MM.1S (cell line): ENCODE measurements around the gene TMEM125.
A peak's percentile ranks its signal among the peaks of the same experiment; 100 is the strongest.

Source experiments
- DNase-seq: peaks from one replicate; pipeline ENCODE4 v3.0.0-alpha.2; 2015
- H2AFZ ChIP-seq: fragments of 300-600 bp; sonication (generic); 2 replicates; pipeline ENCODE4 v1.6.0; 2016; ENCODE audit warnings: antibody characterized with exemption, low read length
- H3F3A ChIP-seq: fragments of 300-600 bp; sonication (generic); 2 replicates; pipeline ENCODE4 v1.6.1; 2016; ENCODE audit warnings: mild to moderate bottlenecking, antibody characterized with exemption, low read length, moderate library complexity, mixed read lengths; ENCODE audit not compliant: insufficient read depth
- H3K27ac ChIP-seq: fragments of 300-600 bp; sonication (generic); 2 replicates; pipeline ENCODE4 v1.5.1; 2016; ENCODE audit warnings: mild to moderate bottlenecking, low read length
- H3K27me3 ChIP-seq: fragments of 300-600 bp; sonication (generic); replicated peaks from 2 replicates; pipeline ENCODE4 v1.6.0; 2016; ENCODE audit warnings: low read length; ENCODE audit not compliant: insufficient read depth
- H3K36me3 ChIP-seq: fragments of 300-600 bp; sonication (generic); replicated peaks from 2 replicates; pipeline ENCODE4 v1.6.1; 2016; ENCODE audit warnings: mild to moderate bottlenecking, low read length, mixed read lengths; ENCODE audit not compliant: insufficient read depth
- H3K4me1 ChIP-seq: fragments of 300-600 bp; sonication (generic); 2 replicates; pipeline ENCODE4 v1.6.1; 2016; ENCODE audit warnings: low read length, mixed read lengths
- H3K4me2 ChIP-seq: fragments of 300-600 bp; sonication (generic); 2 replicates; pipeline ENCODE4 v1.6.0; 2016; ENCODE audit warnings: low read depth, low read length
- H3K4me3 ChIP-seq: fragments of 300-600 bp; sonication (generic); 2 replicates; pipeline ENCODE4 v1.5.1; 2016; ENCODE audit warnings: low read length, mixed read lengths
- H3K79me2 ChIP-seq: fragments of 300-600 bp; sonication (generic); 2 replicates; pipeline ENCODE4 v1.6.1; 2016; ENCODE audit warnings: mixed run types, low read length, mixed read lengths
- H3K9ac ChIP-seq: fragments of 300-600 bp; sonication (generic); 2 replicates; pipeline ENCODE4 v1.6.1; 2016; ENCODE audit warnings: low read length, mixed read lengths
- H3K9me2 ChIP-seq: fragments of 300-600 bp; sonication (generic); replicated peaks from 2 replicates; pipeline ENCODE4 v1.6.1; 2016; ENCODE audit warnings: mild to moderate bottlenecking, low read length, mixed read lengths; ENCODE audit not compliant: insufficient read depth
- H3K9me3 ChIP-seq: fragments of 300-600 bp; sonication (generic); replicated peaks from 2 replicates; pipeline ENCODE4 v1.6.1; 2016; ENCODE audit warnings: mild to moderate bottlenecking, low read length, mixed read lengths; ENCODE audit not compliant: insufficient read depth
- H4K20me1 ChIP-seq: fragments of 300-600 bp; sonication (generic); 2 replicates; pipeline ENCODE4 v1.6.1; 2016; ENCODE audit warnings: mild to moderate bottlenecking, low read length, moderate library complexity, mixed read lengths; ENCODE audit not compliant: insufficient read depth
- EZH2 ChIP-seq: fragments of 300-600 bp; sonication (generic); optimal IDR thresholded peaks from 2 replicates; pipeline ENCODE3; 2017; ENCODE audit warnings: low read depth, mild to moderate bottlenecking, antibody characterized with exemption, low read length, mixed read lengths
- EZH2phosphoT487 ChIP-seq: fragments of 300-600 bp; sonication (generic); IDR thresholded peaks from 2 replicates; pipeline ENCODE4 v1.6.1; 2018; ENCODE audit warnings: antibody characterized with exemption, low read length
- TF ChIP-seq, protein P1 (sequence below): fragments of 300-600 bp; sonication (generic); IDR thresholded peaks from 2 replicates; pipeline ENCODE4 v1.5.1; 2016; ENCODE audit warnings: antibody characterized with exemption, low read length, mixed read lengths

TMEM125 gene

DNA sequence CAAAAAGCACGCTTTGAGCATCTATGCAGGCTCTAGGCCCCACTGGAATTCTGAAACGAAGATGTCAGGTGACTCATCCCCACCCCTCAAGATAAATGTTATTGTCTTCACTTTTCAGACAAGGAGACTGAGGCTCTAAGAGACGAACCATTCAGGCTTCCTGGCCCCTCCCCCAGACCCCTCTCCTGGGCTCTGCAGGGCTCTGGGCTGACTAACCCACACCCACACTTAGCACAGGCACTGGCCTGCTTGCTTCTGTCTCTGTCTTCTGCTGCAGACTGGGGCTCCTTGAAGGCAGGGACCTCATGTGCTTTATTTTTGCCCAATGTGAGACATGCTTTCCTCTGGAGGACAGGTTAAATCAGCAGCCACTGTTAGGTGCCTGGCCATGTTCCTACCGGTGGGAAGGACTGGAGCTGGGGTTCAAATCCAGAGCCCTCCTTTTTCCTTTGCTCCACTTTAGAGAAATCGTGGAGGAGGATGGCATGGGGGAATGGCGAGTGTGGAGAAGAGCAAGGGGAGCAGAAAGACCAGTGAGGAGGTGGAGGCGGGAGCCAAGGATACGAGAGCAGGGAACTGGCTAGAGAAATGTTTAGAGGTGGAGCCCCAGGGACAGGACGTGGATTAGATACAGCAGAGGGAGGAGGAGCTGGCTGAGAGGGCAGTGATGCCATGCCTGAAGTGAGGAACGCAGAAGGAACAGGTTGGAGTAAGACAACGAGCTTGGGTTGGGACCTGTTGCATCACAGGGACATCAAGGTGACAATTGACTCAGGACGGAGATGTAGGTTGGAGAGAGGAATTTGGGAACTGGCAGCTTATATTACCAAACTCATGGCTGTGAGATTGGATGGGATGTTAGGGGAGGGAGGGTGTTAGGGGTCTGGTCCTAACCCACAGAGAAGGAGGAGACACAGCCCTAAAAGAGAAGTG is 1.7 kb downstream of the TMEM125 start:
- Histone ChIP-seq H3K4me3 (no peak overlapping the region), H3K9ac (no peak overlapping the region), H2AFZ (peak overlapping the region; percentile 61; the same call in 1 of the 2 replicates), H3K79me2 (no peaks in the 10 kb centered on the region), H3K27ac (no peak overlapping the region), H3K9me3 (no peaks in the 10 kb centered on the region), H3K4me1 (0 out of 2 replicates have a peak, but pooled peaks cover 5% of the 10 kb centered on the region), H3K4me2 (peak overlapping the region; percentile 56; the same call in 1 of the 2 replicates), H4K20me1 (no peaks in the 10 kb centered on the region), H3K27me3 (no peaks in the 10 kb centered on the region), H3F3A (no peaks in the 10 kb centered on the region), H3K9me2 (no peaks in the 10 kb centered on the region), H3K36me3 (no peaks in the 10 kb centered on the region)
- TF ChIP-seq EZH2phosphoT487 (no peak), EZH2 (no peak)
- TF ChIP-seq, protein P1, sequence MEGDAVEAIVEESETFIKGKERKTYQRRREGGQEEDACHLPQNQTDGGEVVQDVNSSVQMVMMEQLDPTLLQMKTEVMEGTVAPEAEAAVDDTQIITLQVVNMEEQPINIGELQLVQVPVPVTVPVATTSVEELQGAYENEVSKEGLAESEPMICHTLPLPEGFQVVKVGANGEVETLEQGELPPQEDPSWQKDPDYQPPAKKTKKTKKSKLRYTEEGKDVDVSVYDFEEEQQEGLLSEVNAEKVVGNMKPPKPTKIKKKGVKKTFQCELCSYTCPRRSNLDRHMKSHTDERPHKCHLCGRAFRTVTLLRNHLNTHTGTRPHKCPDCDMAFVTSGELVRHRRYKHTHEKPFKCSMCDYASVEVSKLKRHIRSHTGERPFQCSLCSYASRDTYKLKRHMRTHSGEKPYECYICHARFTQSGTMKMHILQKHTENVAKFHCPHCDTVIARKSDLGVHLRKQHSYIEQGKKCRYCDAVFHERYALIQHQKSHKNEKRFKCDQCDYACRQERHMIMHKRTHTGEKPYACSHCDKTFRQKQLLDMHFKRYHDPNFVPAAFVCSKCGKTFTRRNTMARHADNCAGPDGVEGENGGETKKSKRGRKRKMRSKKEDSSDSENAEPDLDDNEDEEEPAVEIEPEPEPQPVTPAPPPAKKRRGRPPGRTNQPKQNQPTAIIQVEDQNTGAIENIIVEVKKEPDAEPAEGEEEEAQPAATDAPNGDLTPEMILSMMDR: no peak
- no peak for DNase-seq

DNA sequence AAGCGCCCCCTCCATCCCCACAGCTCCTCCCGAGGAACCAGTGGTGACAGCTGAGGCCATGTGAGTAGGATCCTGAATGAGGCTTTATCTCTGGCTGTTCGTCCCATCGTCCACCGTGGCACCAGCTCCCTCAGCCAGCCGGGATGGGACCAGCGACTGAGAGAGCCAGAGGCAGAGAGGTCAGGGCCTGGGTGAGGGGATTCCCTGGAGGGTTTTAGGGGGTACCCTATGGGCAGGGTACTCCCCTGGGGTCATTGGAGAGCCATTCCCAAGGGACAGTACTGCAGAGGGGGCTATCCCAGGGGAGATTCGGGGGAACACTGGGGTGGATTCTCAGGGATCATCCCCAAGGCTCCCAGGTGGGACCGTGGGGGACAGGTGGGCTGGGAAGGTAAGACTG is 2.4 kb downstream of the TMEM125 start:
- Histone ChIP-seq H3K9me2 (no peaks in the 10 kb centered on the region), H3K9ac (no peak overlapping the region), H3K36me3 (no peaks in the 10 kb centered on the region), H3K4me2 (no peak overlapping the region), H3K27ac (no peak overlapping the region), H2AFZ (no peak overlapping the region), H3K9me3 (no peaks in the 10 kb centered on the region), H3K79me2 (no peaks in the 10 kb centered on the region), H3F3A (no peaks in the 10 kb centered on the region), H4K20me1 (no peaks in the 10 kb centered on the region), H3K4me1 (0 out of 2 replicates have a peak, but pooled peaks cover 5% of the 10 kb centered on the region), H3K27me3 (no peaks in the 10 kb centered on the region), H3K4me3 (no peak overlapping the region)
- TF ChIP-seq, protein P1: no peak
- no peak for TF ChIP-seq EZH2
- DNase-seq: no peak

DNA sequence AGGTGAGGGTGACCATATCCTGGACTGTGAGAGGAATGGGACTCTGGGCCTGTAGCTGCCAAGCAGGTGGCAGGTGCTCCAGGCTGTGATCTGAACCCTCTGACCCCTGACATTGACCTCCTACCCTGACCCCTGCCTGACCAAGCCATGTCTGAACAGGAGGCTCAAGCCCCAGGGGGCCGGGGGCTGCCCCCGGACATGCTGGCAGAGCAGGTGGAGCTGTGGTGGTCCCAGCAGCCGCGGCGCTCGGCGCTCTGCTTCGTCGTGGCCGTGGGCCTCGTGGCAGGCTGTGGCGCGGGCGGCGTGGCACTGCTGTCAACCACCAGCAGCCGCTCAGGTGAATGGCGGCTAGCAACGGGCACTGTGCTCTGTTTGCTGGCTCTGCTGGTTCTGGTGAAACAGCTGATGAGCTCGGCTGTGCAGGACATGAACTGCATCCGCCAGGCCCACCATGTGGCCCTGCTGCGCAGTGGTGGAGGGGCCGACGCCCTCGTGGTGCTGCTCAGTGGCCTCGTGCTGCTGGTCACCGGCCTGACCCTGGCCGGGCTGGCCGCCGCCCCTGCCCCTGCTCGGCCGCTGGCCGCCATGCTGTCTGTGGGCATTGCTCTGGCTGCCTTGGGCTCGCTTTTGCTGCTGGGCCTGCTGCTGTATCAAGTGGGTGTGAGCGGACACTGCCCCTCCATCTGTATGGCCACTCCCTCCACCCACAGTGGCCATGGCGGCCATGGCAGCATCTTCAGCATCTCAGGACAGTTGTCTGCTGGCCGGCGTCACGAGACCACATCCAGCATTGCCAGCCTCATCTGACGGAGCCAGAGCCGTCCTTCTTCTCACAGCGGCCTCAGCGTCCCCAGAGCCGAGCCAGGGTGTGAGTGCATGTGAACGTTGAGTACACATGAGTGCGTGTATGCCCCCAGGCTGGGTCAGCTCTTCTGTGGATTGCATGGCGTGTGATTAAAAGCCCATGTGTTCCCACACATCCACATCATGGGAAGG is 3.1 kb downstream of the TMEM125 start:
- H4K20me1 ChIP-seq: no peaks in the 10 kb centered on the region
- no peaks in the 10 kb centered on the region for H3K79me2 ChIP-seq
- no peak for DNase-seq
- no peak overlapping the region for H3K4me2 ChIP-seq
- H3K4me3 ChIP-seq: no peak overlapping the region
- no peaks in the 10 kb centered on the region for H3K27me3 ChIP-seq
- H3F3A ChIP-seq: no peaks in the 10 kb centered on the region
- no peak for TF ChIP-seq EZH2phosphoT487
- TF ChIP-seq, protein P1: no peak
- TF ChIP-seq EZH2: no peak
- no peak overlapping the region for H3K9ac ChIP-seq
- no peak overlapping the region for H2AFZ ChIP-seq
- H3K9me3 ChIP-seq: no peaks in the 10 kb centered on the region
- H3K36me3 ChIP-seq: no peaks in the 10 kb centered on the region
- H3K4me1 ChIP-seq: 0 out of 2 replicates have a peak, but pooled peaks cover 5% of the 10 kb centered on the region
- H3K27ac ChIP-seq: no peak overlapping the region
- no peaks in the 10 kb centered on the region for H3K9me2 ChIP-seq
